ENCODE results near the gene SMARCB1. TPM values are rescaled to one million over a fixed set of nuclear protein-coding genes. Genes with fewer than 3 reads are reported as not detected.

The SMARCB1 gene
- total RNA-seq, 3 donors from 2014 or later = 34.6 to 60.2 (median 50.1) TPM

- no peaks in the 10 kb centered on the region for H3K27me3 ChIP-seq
- TF ChIP-seq CTCF (IDR thresholded peaks at IDR 0.05) (no peak), POLR2A (IDR thresholded peaks at IDR 0.05) (no peak), POLR2AphosphoS5 (IDR thresholded peaks at IDR 0.05) (no peak)
- H3K27ac ChIP-seq = no peak overlapping the region
- H3K4me1 ChIP-seq = no peaks in the 10 kb centered on the region
- no peaks in the 10 kb centered on the region for H3K9me3 ChIP-seq
- intact Hi-C loops (cut with DNase I; ENCODE audit: low total_unique reads) = no loop called here
- no peaks in the 10 kb centered on the region for H3K36me3 ChIP-seq
- DNase-seq (ENCODE audit: low spot score in 2 of 2) = no peak
- H3K4me3 ChIP-seq = no peak overlapping the region
Measured at GRCh38 chr22:23780146-23780748, 6.5 kb upstream of the SMARCB1 start.

GRCh38 chr22:23781065-23781464 is 5.7 kb upstream of the SMARCB1 start:
- peaks cover 0 to under 1% of the 10 kb centered on the region in 2 donors for H3K4me1 ChIP-seq
- no peak for DNase-seq (ENCODE audit: low spot score in 2 of 2)
- H3K9me3 ChIP-seq = no peaks in the 10 kb centered on the region
- H3K36me3 ChIP-seq = no peaks in the 10 kb centered on the region
- no peaks in the 10 kb centered on the region for H3K27me3 ChIP-seq
- H3K4me3 ChIP-seq = no peak overlapping the region
- H3K27ac ChIP-seq = no peak overlapping the region
- intact Hi-C loops (cut with DNase I; ENCODE audit: low total_unique reads) = no loop called here
- TF ChIP-seq POLR2AphosphoS5 (IDR thresholded peaks at IDR 0.05) (no peak), CTCF (IDR thresholded peaks at IDR 0.05) (no peak), POLR2A (IDR thresholded peaks at IDR 0.05) (no peak)

- Histone ChIP-seq H3K9me3 (no peaks in the 10 kb centered on the region), H3K36me3 (no peaks in the 10 kb centered on the region), H3K27me3 (no peaks in the 10 kb centered on the region), H3K27ac (no peak overlapping the region), H3K4me1 (peaks cover 3 to 5% of the 10 kb centered on the region in 2 donors), H3K4me3 (no peak overlapping the region)
- DNase-seq (ENCODE audit: low spot score in 2 of 2) = no peak
- intact Hi-C loops (cut with DNase I; ENCODE audit: low total_unique reads) = no loop called here
- TF ChIP-seq POLR2AphosphoS5 (IDR thresholded peaks at IDR 0.05) = no peak
- no peak for TF ChIP-seq CTCF (IDR thresholded peaks at IDR 0.05)
- TF ChIP-seq POLR2A (IDR thresholded peaks at IDR 0.05) = no peak
Measured at GRCh38 chr22:23781511-23782183, 5.1 kb upstream of the SMARCB1 start.

- Histone ChIP-seq H3K27me3 (no peaks in the 10 kb centered on the region), H3K4me3 (no peak overlapping the region), H3K36me3 (no peaks in the 10 kb centered on the region), H3K9me3 (no peaks in the 10 kb centered on the region), H3K27ac (no peak overlapping the region), H3K4me1 (peaks cover 3 to 5% of the 10 kb centered on the region in 2 donors)
- TF ChIP-seq POLR2A (IDR thresholded peaks at IDR 0.05) (no peak), POLR2AphosphoS5 (IDR thresholded peaks at IDR 0.05) (no peak), CTCF (IDR thresholded peaks at IDR 0.05) (no peak)
- DNase-seq (ENCODE audit: low spot score in 2 of 2) = no peak
- intact Hi-C loops (cut with DNase I; ENCODE audit: low total_unique reads) = no loop called here
Measured at GRCh38 chr22:23782252-23782651, 4.5 kb upstream of the SMARCB1 start.

GRCh38 chr22:23782703-23783102 is 4.1 kb upstream of the SMARCB1 start:
- intact Hi-C loops (cut with DNase I; ENCODE audit: low total_unique reads) = no loop called here
- TF ChIP-seq CTCF (IDR thresholded peaks at IDR 0.05) = no peak
- TF ChIP-seq POLR2A (IDR thresholded peaks at IDR 0.05) = no peak
- TF ChIP-seq POLR2AphosphoS5 (IDR thresholded peaks at IDR 0.05) = no peak
- Histone ChIP-seq H3K4me3 (no peak overlapping the region), H3K9me3 (no peaks in the 10 kb centered on the region), H3K36me3 (no peaks in the 10 kb centered on the region), H3K27me3 (no peaks in the 10 kb centered on the region), H3K27ac (no peak overlapping the region), H3K4me1 (peaks cover 3 to 5% of the 10 kb centered on the region in 2 donors)
- DNase-seq (ENCODE audit: low spot score in 2 of 2) = no peak

Data from breast epithelium (tissue), 4 donors.